Fibroblast of gingiva (primary cell): Measurements from ENCODE around the gene EVL.

Source experiments
- DNase-seq: peaks from one replicate; pipeline ENCODE4 v3.0.0-alpha.2; 2011; ENCODE audit warnings: low read depth

Gene EVL

GRCh38 chr14:100109594-100109955 lies 44.4 kb downstream of the EVL start:
- no peak for DNase-seq

GRCh38 chr14:100110816-100111215 lies 45.6 kb downstream of the EVL start:
- DNase-seq = no peak

- no peak for DNase-seq
These were observed 46.9 kb downstream of the EVL start for GRCh38 chr14:100111931-100112704.

- no peak for DNase-seq
These were observed 49.0 kb downstream of the EVL start for GRCh38 chr14:100114109-100114765.

GRCh38 chr14:100115236-100115635 lies 50.0 kb downstream of the EVL start:
- DNase-seq = no peak

- no peak for DNase-seq
These were observed 50.5 kb downstream of the EVL start for GRCh38 chr14:100115726-100116125.

GRCh38 chr14:100116134-100116533 lies 50.9 kb downstream of the EVL start:
- DNase-seq = no peak

GRCh38 chr14:100117026-100117425 lies 51.8 kb downstream of the EVL start:
- no peak for DNase-seq

- no peak for DNase-seq
These were observed 52.6 kb downstream of the EVL start for GRCh38 chr14:100117633-100118395.

- DNase-seq = no peak
These were observed 53.3 kb downstream of the EVL start for GRCh38 chr14:100118396-100119011.

GRCh38 chr14:100119251-100119650 lies 54.0 kb downstream of the EVL start:
- no peak for DNase-seq

GRCh38 chr14:100120522-100121269 lies 55.5 kb downstream of the EVL start:
- DNase-seq = no peak

- DNase-seq = no peak
These were observed 56.6 kb downstream of the EVL start for GRCh38 chr14:100121643-100122480.

- DNase-seq = no peak
These were observed 57.4 kb downstream of the EVL start for GRCh38 chr14:100122481-100123223.

GRCh38 chr14:100123618-100124017 lies 58.4 kb downstream of the EVL start:
- no peak for DNase-seq

- DNase-seq = no peak
These were observed 59.4 kb downstream of the EVL start for GRCh38 chr14:100124551-100125088.

GRCh38 chr14:100126401-100126800 lies 61.2 kb downstream of the EVL start:
- DNase-seq = no peak

GRCh38 chr14:100127853-100128455 lies 62.7 kb downstream of the EVL start:
- DNase-seq = no peak

- no peak for DNase-seq
These were observed 63.5 kb downstream of the EVL start for GRCh38 chr14:100128688-100129087.
